K562 (cell line): ENCODE data around the gene OR2AG1. TPM values are rescaled to one million over a fixed set of nuclear protein-coding genes. Genes with fewer than 3 reads are reported as not detected.

Source experiments
- ATAC-seq: fragments of 200-7000 bp; cut with Tn5 transposase; 3 replicates; pipeline ENCODE4 v1.9.1; 2020; ENCODE audit warnings: moderate library complexity
- BruUV-seq: library from RNA; stranded (reverse); fragments of 400-500 nt; replicated peaks from 2 replicates; lab custom pipeline; 2021; lab: Mats Ljungman, UMichigan
- CTCF ChIA-PET: fragments of 300-600 bp; formaldehyde crosslinking; extraction: SDS; loops from one replicate; lab custom pipeline; 2021; ENCODE audit warnings: low intra/inter-chr PET ratio; lab: Yijun Ruan, JAX
- POLR2A ChIA-PET: fragments of 300-600, 350-650 bp; sonication (Branson Sonifier 250); formaldehyde crosslinking; extraction: SDS; loops from one replicate; lab custom pipeline; 2021; ENCODE audit warnings: antibody characterized with exemption, inconsistent platforms; lab: Yijun Ruan, JAX
- DNase-seq, 4 experiments: peaks; one replicate each; pipeline versions ENCODE4 v3.0.0 to v3.0.0-alpha.2; 2011 to 2018; ENCODE audit warnings: low spot score in 3 of 4, mixed read lengths in 3 of 4; ENCODE audit errors: extremely low read depth in 1 of 4
- FAIRE-seq: peaks from 2 replicates; lab custom pipeline; 2011; peaks lifted over from hg19 to GRCh38; lab: Jason Lieb, UNC
- H2AFZ ChIP-seq: 2 replicates; pipeline ENCODE4 v1.6.0; 2011; ENCODE audit warnings: low read depth, low read length, control low read depth, inconsistent platforms
- H3K27ac ChIP-seq: fragments of 200-600 bp; 3 replicates; pipeline ENCODE4 v1.8.0; 2011; ENCODE audit warnings: low read depth, mild to moderate bottlenecking, control low read depth, inconsistent platforms, low read length, moderate library complexity, mixed read lengths; ENCODE audit errors: extremely low read depth
- H3K27me3 ChIP-seq, 2 experiments: fragments of 300-600 bp in 1 of 2; 2 replicates in 1 of 2; 3 replicates in 1 of 2; pipeline versions ENCODE4 v1.6.0 to v1.8.0; 2011; ENCODE audit warnings: inconsistent platforms in 2 of 2, low read length in 2 of 2, mild to moderate bottlenecking in 1 of 2, mixed read lengths in 1 of 2, moderate library complexity in 1 of 2; ENCODE audit not compliant: control insufficient read depth in 2 of 2, insufficient read depth in 2 of 2
- H3K36me3 ChIP-seq: fragments of 300-600 bp; 3 replicates; pipeline ENCODE4 v1.8.0; 2011; ENCODE audit warnings: mild to moderate bottlenecking, low read length, inconsistent platforms; ENCODE audit not compliant: control insufficient read depth, insufficient read depth
- H3K4me1 ChIP-seq, 2 experiments: fragments of 200-600 bp in 1 of 2; replicated peaks in 1 of 2; 2 replicates in 1 of 2; 3 replicates in 1 of 2; pipeline versions ENCODE4 v1.5.1 to v1.8.0; 2011; ENCODE audit warnings: inconsistent platforms in 2 of 2, low read length in 2 of 2, mild to moderate bottlenecking in 1 of 2, mixed read lengths in 1 of 2, moderate library complexity in 1 of 2; ENCODE audit not compliant: control insufficient read depth in 2 of 2, insufficient read depth in 2 of 2
- H3K4me2 ChIP-seq: 2 replicates; pipeline ENCODE4 v1.6.1; 2011; ENCODE audit warnings: low read length, control low read depth, inconsistent platforms, mixed read lengths; ENCODE audit not compliant: insufficient read depth
- H3K4me3 ChIP-seq: fragments of 200-600 bp; sonication (generic), shearing (Covaris generic); 2 replicates; pipeline ENCODE4 v1.5.1; 2016; ENCODE audit warnings: control low read depth, inconsistent platforms
- H3K79me2 ChIP-seq: fragments of 200-600 bp; 3 replicates; pipeline ENCODE4 v1.8.0; 2011; ENCODE audit warnings: low read length, inconsistent platforms; ENCODE audit not compliant: control insufficient read depth, insufficient read depth
- H3K9ac ChIP-seq, 2 experiments: 2 replicates each; pipeline versions ENCODE4 v1.6.0 to v1.6.1; 2011; ENCODE audit warnings: low read depth in 2 of 2, low read length in 2 of 2, control low read depth in 1 of 2, inconsistent platforms in 1 of 2, mild to moderate bottlenecking in 1 of 2, mixed read lengths in 1 of 2; ENCODE audit not compliant: insufficient read depth in 1 of 2
- H3K9me1 ChIP-seq: one replicate; pipeline ENCODE4 v1.6.0; 2011; ENCODE audit warnings: inconsistent platforms, mild to moderate bottlenecking, low read length, moderate library complexity; ENCODE audit not compliant: control insufficient read depth, insufficient read depth
- H3K9me3 ChIP-seq: replicated peaks from 2 replicates; pipeline ENCODE4 v1.5.1; 2011; ENCODE audit warnings: low read depth, low read length, inconsistent platforms; ENCODE audit not compliant: control insufficient read depth, insufficient read depth
- H4K20me1 ChIP-seq: replicated peaks from 2 replicates; pipeline ENCODE4 v1.6.1; 2011; ENCODE audit warnings: low read length, inconsistent platforms, mixed read lengths; ENCODE audit not compliant: control insufficient read depth, insufficient read depth
- ATF6 ChIP-seq: sonication (generic); formaldehyde crosslinking; IDR thresholded peaks from 2 replicates; pipeline ENCODE4 v1.4.0; 2020; ENCODE audit warnings: mild to moderate bottlenecking, missing genetic modification reagents
- CEBPB ChIP-seq: fragments of 450-650 bp; IDR thresholded peaks from 2 replicates; pipeline ENCODE4 v1.6.1; 2016; ENCODE audit warnings: missing genetic modification characterization, missing compliant biosample characterization
- DMBX1 ChIP-seq: fragments of 250-450 bp; sonication (Bioruptor Pico); IDR thresholded peaks from 2 replicates; pipeline ENCODE4 v1.8.0; 2022; ENCODE audit warnings: inconsistent platforms, mild to moderate bottlenecking, moderate library complexity, borderline replicate concordance
- HES1 ChIP-seq: fragments of 450-650 bp; IDR thresholded peaks from 2 replicates; pipeline ENCODE4 v1.6.1; 2016; ENCODE audit warnings: low read depth, mild to moderate bottlenecking, moderate library complexity
- RBM39 ChIP-seq: fragments of 200-400 bp; formaldehyde crosslinking; optimal IDR thresholded peaks from 2 replicates; pipeline ENCODE3; 2018; ENCODE audit warnings: low read depth, low read length
- RFX1 ChIP-seq: fragments of 450-650 bp; IDR thresholded peaks from 2 replicates; pipeline ENCODE4 v1.6.1; 2016; ENCODE audit warnings: mild to moderate bottlenecking, moderate library complexity
- RREB1 ChIP-seq: fragments of 250-450 bp; sonication (Bioruptor Pico); IDR thresholded peaks from 2 replicates; pipeline ENCODE4 v1.4.0; 2020
- SNIP1 ChIP-seq: fragments of 450-650 bp; IDR thresholded peaks from 2 replicates; pipeline ENCODE4 v1.7.1; 2017; ENCODE audit warnings: low read depth, mild to moderate bottlenecking
- TEAD4 ChIP-seq, 2 experiments: sonication (generic) in 1 of 2; formaldehyde crosslinking in 1 of 2; IDR thresholded peaks; 2 replicates each; pipeline versions ENCODE4 v1.6.1 to v1.8.0; 2012 to 2022; ENCODE audit warnings: borderline replicate concordance in 1 of 2, inconsistent platforms in 1 of 2, low read length in 1 of 2, mild to moderate bottlenecking in 1 of 2, missing genetic modification reagents in 1 of 2
- TSC22D4 ChIP-seq: fragments of 450-650 bp; IDR thresholded peaks from 2 replicates; pipeline ENCODE4 v1.6.1; 2016; ENCODE audit warnings: missing genetic modification characterization, missing biosample characterization, control low read depth
- ZNF212 ChIP-seq: fragments of 450-650 bp; formaldehyde crosslinking; IDR thresholded peaks from 2 replicates; pipeline ENCODE4 v1.4.0; 2020; ENCODE audit warnings: mild to moderate bottlenecking
- ZNF253 ChIP-seq: fragments of 250-450 bp; sonication (Bioruptor Pico); conservative IDR thresholded peaks from 2 replicates; pipeline ENCODE4 v1.6.1; 2021; ENCODE audit warnings: mild to moderate bottlenecking
- WGBS: fragments of 100-300 bp; shearing (Covaris generic); methylation state at CpG from one replicate; pipeline ENCODE4 v1.1.6; 2016; ENCODE audit warnings: low coverage, mixed read lengths; ENCODE audit not compliant: insufficient coverage; ENCODE audit errors: missing lambda C conversion rate; 5-methylcytosine and 5-hydroxymethylcytosine counted together
- in situ Hi-C: fragments of 300-500 bp; cut with MboI; formaldehyde crosslinking; loops from 4 replicates; pipeline ENCODE4 v1.15.0; 2018; ENCODE audit warnings: inconsistent platforms, mixed read lengths
- intact Hi-C: fragments of 100-400 bp; cut with micrococcal nuclease; formaldehyde crosslinking; loops from 2 replicates; pipeline ENCODE4 v1.14.2; 2022
- polyA plus RNA-seq, 8 experiments: library from polyadenylated mRNA; depleted of rRNA in 4 of 8; stranded (reverse) in 5 of 8; unstranded in 3 of 8; fragments of >200 nt; fragmentation: Nextera tagmentation in 2 of 8; fragmentation: Illumina TruSeq in 1 of 8; extraction: Ambion mirVana in 2 of 8; extraction: Trizol in 1 of 8; gene quantifications; 2 replicates each; pipeline versions ENCODE4 v1.2.1 to v1.2.3, GENCODE V29; 2011 to 2014; ENCODE audit warnings: inconsistent platforms in 1 of 8, missing spikeins in 1 of 8
- total RNA-seq, 7 experiments: library from RNA; depleted of rRNA in 6 of 7; stranded (reverse); fragments of >200 nt in 6 of 7; fragmentation: Illumina TruSeq in 2 of 7; extraction: Trizol in 2 of 7; gene quantifications; 2 replicates each; pipeline versions ENCODE4 v1.2.1 to v1.2.3, GENCODE V29; 2011 to 2021; ENCODE audit warnings: low replicate concordance in 1 of 7

The OR2AG1 gene
- total and polyA plus RNA-seq, 9 of the 15 experiments (the other 6 are each of a cell fraction or from before 2014, with no cell fraction given) = 0.05 to 0.11 (median 0.07) TPM; not detected in 5

DNA sequence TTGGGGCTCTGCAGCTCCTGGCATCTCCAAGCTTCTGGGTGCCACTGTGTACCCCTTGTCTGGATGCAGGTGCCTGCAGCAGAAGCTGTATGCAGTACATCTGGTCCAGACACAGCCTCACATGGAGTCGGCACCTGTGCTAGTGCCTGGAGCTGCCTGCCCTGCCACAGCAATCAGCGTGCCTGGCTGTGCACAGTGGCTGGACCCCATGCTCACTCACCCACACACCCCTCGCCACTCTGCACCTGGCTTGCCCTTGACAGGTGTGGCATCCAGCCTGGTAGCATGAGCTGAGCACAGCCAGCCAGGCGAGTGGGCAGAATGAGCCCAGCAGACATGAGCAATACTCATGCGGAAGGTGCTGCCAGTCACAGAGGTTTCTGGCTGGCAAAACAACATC is 36.1 kb downstream of the OR2AG1 start (continued):
- no peak for TF ChIP-seq RREB1 (CRISPR knock-in tag)
- TF ChIP-seq ZNF212 (CRISPR knock-in tag) = no peak

DNA sequence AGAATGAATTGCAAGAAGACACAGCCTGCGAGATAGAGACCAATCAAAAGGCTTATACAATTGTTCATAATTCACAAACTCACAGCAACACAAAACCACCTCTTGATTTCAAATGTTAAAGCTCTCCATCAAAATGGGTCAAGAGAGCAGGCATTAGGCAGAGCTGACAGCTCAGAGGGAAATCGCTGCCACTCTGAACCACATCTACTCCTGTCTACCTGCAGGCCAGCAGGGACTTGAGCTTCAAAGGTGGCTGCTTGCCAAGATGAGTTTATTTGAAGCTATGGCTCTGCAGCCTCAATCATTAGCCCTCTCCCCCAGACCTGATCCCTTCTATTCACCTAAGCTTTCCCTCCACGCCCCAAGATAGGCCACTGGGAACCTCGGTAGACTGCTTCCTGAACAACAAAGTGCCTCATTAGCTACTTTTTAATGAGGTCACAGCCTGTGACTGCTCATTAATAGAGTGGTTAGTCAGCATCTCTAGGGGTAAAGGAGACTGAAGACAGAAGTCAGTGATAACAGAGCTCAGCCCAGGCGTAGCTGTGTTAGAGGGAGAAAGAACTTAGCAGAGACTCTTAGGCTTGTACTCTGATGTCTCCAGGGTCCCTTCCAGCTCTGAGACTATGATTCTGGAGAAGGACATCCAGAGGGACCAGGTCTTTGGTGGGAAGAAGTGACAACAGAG is 41.5 kb downstream of the OR2AG1 start:
- FAIRE-seq (no peak), DNase-seq (no peak), ATAC-seq (peak; percentile 61)
- Histone ChIP-seq H3K4me2 (no peak overlapping the region), H3K9ac (no peak overlapping the region), H3K27me3 (no peaks in the 10 kb centered on the region), H3K27ac (no peak overlapping the region), H2AFZ (no peak overlapping the region), H3K79me2 (no peaks in the 10 kb centered on the region), H3K9me1 (no peaks in the 10 kb centered on the region), H3K9me3 (no peaks in the 10 kb centered on the region), H4K20me1 (no peaks in the 10 kb centered on the region), H3K4me1 (no peaks in the 10 kb centered on the region), H3K4me3 (no peak overlapping the region), H3K36me3 (no peaks in the 10 kb centered on the region)
- ChIA-PET POLR2A (interaction anchor here (1.4 to 1.8 kb wide), 2 partner anchors 9 to 38 kb away, joined by 3 to 9 read pairs; no protein-coding TSS in a partner anchor), CTCF (no interaction called here)
- in situ Hi-C loops = no loop called here
- intact Hi-C loops = no loop called here
- WGBS = 3% methylated on average over 5 of the region's 5 CpGs
- BruUV-seq = no TSS peak
- TF ChIP-seq ZNF253 (no peak), HES1 (no peak), TSC22D4 (tag) (no peak), CEBPB (tag) (no peak), RBM39 (no peak), DMBX1 (CRISPR knock-in tag) (no peak), SNIP1 (no peak), TEAD4 (IDR thresholded peaks at IDR 0.05; ENCODE audit: low read length) (no peak), TEAD4 (CRISPR knock-in tag; IDR thresholded peaks at IDR 0.05; ENCODE audit: borderline replicate concordance) (no peak), ATF6 (no peak), RFX1 (no peak)
